ENCODE data around the gene RIT2.

GRCh38 chr18:42782929-42783328, 332.6 kb downstream of the RIT2 start:
- TF ChIP-seq CTCF (IDR thresholded peaks at IDR 0.05; ENCODE audit: insufficient read depth, low read length, poor library complexity, severe bottlenecking) (no peak), EZH2phosphoT487 (conservative IDR thresholded peaks at IDR 0.05; ENCODE audit: low read length) (no peak)
